Memory B cell (primary cell): ENCODE data around the gene WDR33.

ENCODE experiments used
- ATAC-seq: fragments of 150-1000 bp; cut with Tn5 transposase; 2 replicates; pipeline ENCODE4 v1.10.0; 2021; ENCODE audit warnings: low read depth, mild to moderate bottlenecking, moderate library complexity
- DNase-seq, 2 donors: peaks; one replicate each; pipeline ENCODE4 v3.0.0; 2022; ENCODE audit warnings: low spot score in 2 of 2
- H3K27ac Mint-ChIP-seq: one replicate; pipeline ENCODE4 v1.8.0; 2022; ENCODE audit warnings: mild to moderate bottlenecking, moderate library complexity, mixed read lengths
- H3K27me3 Mint-ChIP-seq: one replicate; pipeline ENCODE4 v1.8.0; 2022; ENCODE audit warnings: mixed read lengths
- H3K36me3 Mint-ChIP-seq: one replicate; pipeline ENCODE4 v1.8.0; 2022; ENCODE audit warnings: mild to moderate bottlenecking, mixed read lengths
- H3K4me1 Mint-ChIP-seq: one replicate; pipeline ENCODE4 v1.8.0; 2022; ENCODE audit warnings: mixed read lengths
- H3K4me3 Mint-ChIP-seq: one replicate; pipeline ENCODE4 v1.8.0; 2022; ENCODE audit warnings: mild to moderate bottlenecking, moderate library complexity, mixed read lengths
- H3K9me3 Mint-ChIP-seq: one replicate; pipeline ENCODE4 v1.8.0; 2022; ENCODE audit warnings: mixed read lengths

WDR33 gene

GRCh38 chr2:127676906-127677305 lies 134.1 kb downstream of the WDR33 start:
- Mint-ChIP-seq H3K36me3 (no peaks in the 10 kb centered on the region), H3K4me1 (peaks cover 19% of the 10 kb centered on the region), H3K27ac (no peak overlapping the region), H3K27me3 (peaks cover 24% of the 10 kb centered on the region), H3K9me3 (no peaks in the 10 kb centered on the region), H3K4me3 (no peak overlapping the region)
- DNase-seq (no peak), ATAC-seq (no peak)

GRCh38 chr2:127675331-127676261 lies 135.4 kb downstream of the WDR33 start, which contains the start of gene LIMS2:
TSS of gene LIMS2 (minus strand) at chr2:127675530. CDS start at chr2:127675024, 506 bp downstream.
- no peaks in the 10 kb centered on the region for H3K36me3 Mint-ChIP-seq
- H3K27me3 Mint-ChIP-seq = peaks cover 28% of the 10 kb centered on the region
- no peak within 1 kb of the TSS for H3K27ac Mint-ChIP-seq
- peak; percentile 17 for ATAC-seq
- H3K4me3 Mint-ChIP-seq = peak within 1 kb of the TSS; percentile 83
- DNase-seq = no peak
- H3K4me1 Mint-ChIP-seq = peaks cover 18% of the 10 kb centered on the region
- H3K9me3 Mint-ChIP-seq = no peaks in the 10 kb centered on the region

GRCh38 chr2:127674241-127675209 lies 136.4 kb downstream of the WDR33 start:
- H3K9me3 Mint-ChIP-seq = no peaks in the 10 kb centered on the region
- no peaks in the 10 kb centered on the region for H3K36me3 Mint-ChIP-seq
- H3K4me1 Mint-ChIP-seq = peaks cover 18% of the 10 kb centered on the region
- H3K27ac Mint-ChIP-seq = no peak overlapping the region
- DNase-seq = peak in 1 of 2 donors; percentile 48
- H3K4me3 Mint-ChIP-seq = peak overlapping the region; percentile 83
- ATAC-seq = peak; percentile 71
- H3K27me3 Mint-ChIP-seq = peaks cover 30% of the 10 kb centered on the region

- H3K9me3 Mint-ChIP-seq = no peaks in the 10 kb centered on the region
- H3K36me3 Mint-ChIP-seq = no peaks in the 10 kb centered on the region
- H3K4me1 Mint-ChIP-seq = peaks cover 17% of the 10 kb centered on the region
- H3K27ac Mint-ChIP-seq = no peak overlapping the region
- H3K4me3 Mint-ChIP-seq = peak overlapping the region; percentile 83
- no peak for ATAC-seq
- H3K27me3 Mint-ChIP-seq = peaks cover 29% of the 10 kb centered on the region
- DNase-seq = no peak
Observed at GRCh38 chr2:127673291-127674069, 137.5 kb downstream of the WDR33 start.

GRCh38 chr2:127672341-127673224 lies 138.4 kb downstream of the WDR33 start:
- Mint-ChIP-seq H3K36me3 (no peaks in the 10 kb centered on the region), H3K9me3 (no peaks in the 10 kb centered on the region), H3K27ac (no peak overlapping the region), H3K27me3 (peaks cover 24% of the 10 kb centered on the region), H3K4me1 (peaks cover 11% of the 10 kb centered on the region), H3K4me3 (no peak overlapping the region)
- DNase-seq = no peak
- ATAC-seq = no peak

- Mint-ChIP-seq H3K9me3 (no peaks in the 10 kb centered on the region), H3K27ac (no peak overlapping the region)
Observed at GRCh38 chr2:127671557-127672302, 139.2 kb downstream of the WDR33 start.

GRCh38 chr2:127670957-127671290 lies 140.0 kb downstream of the WDR33 start:
- Mint-ChIP-seq H3K4me3 (no peak overlapping the region), H3K27me3 (peaks cover 25% of the 10 kb centered on the region), H3K27ac (no peak overlapping the region), H3K9me3 (no peaks in the 10 kb centered on the region), H3K36me3 (no peaks in the 10 kb centered on the region), H3K4me1 (peaks cover 9% of the 10 kb centered on the region)
- no peak for DNase-seq
- no peak for ATAC-seq

More at GRCh38 chr2:127671557-127672302, 139.2 kb downstream of the WDR33 start:
- no peak overlapping the region for H3K4me3 Mint-ChIP-seq
- ATAC-seq (no peak), DNase-seq (no peak)
- peaks cover 11% of the 10 kb centered on the region for H3K4me1 Mint-ChIP-seq
- H3K27me3 Mint-ChIP-seq = peaks cover 27% of the 10 kb centered on the region
- no peaks in the 10 kb centered on the region for H3K36me3 Mint-ChIP-seq

GRCh38 chr2:127670055-127670956 lies 140.7 kb downstream of the WDR33 start:
- ATAC-seq (no peak), DNase-seq (no peak)
- Mint-ChIP-seq H3K36me3 (no peaks in the 10 kb centered on the region), H3K4me1 (peaks cover 6% of the 10 kb centered on the region), H3K4me3 (no peak overlapping the region), H3K9me3 (no peaks in the 10 kb centered on the region), H3K27me3 (peaks cover 29% of the 10 kb centered on the region), H3K27ac (no peak overlapping the region)

- Mint-ChIP-seq H3K27me3 (peaks cover 25% of the 10 kb centered on the region), H3K4me1 (peaks cover 3% of the 10 kb centered on the region), H3K27ac (no peak overlapping the region), H3K9me3 (no peaks in the 10 kb centered on the region), H3K36me3 (no peaks in the 10 kb centered on the region), H3K4me3 (no peak overlapping the region)
- ATAC-seq (no peak), DNase-seq (no peak)
Observed at GRCh38 chr2:127669056-127669455, 141.9 kb downstream of the WDR33 start.

- peaks cover 34% of the 10 kb centered on the region for H3K27me3 Mint-ChIP-seq
- H3K4me3 Mint-ChIP-seq = no peak overlapping the region
- DNase-seq (no peak), ATAC-seq (no peak)
- peaks cover 5% of the 10 kb centered on the region for H3K4me1 Mint-ChIP-seq
- no peaks in the 10 kb centered on the region for H3K9me3 Mint-ChIP-seq
- no peak overlapping the region for H3K27ac Mint-ChIP-seq
- H3K36me3 Mint-ChIP-seq = no peaks in the 10 kb centered on the region
Observed at GRCh38 chr2:127665267-127665893, 145.6 kb downstream of the WDR33 start.

GRCh38 chr2:127664895-127665225 lies 146.1 kb downstream of the WDR33 start:
- no peak for ATAC-seq

More at GRCh38 chr2:127664895-127665225, 146.1 kb downstream of the WDR33 start:
- DNase-seq = no peak
- Mint-ChIP-seq H3K4me3 (no peak overlapping the region), H3K9me3 (no peaks in the 10 kb centered on the region), H3K27me3 (peaks cover 32% of the 10 kb centered on the region), H3K27ac (no peak overlapping the region), H3K36me3 (no peaks in the 10 kb centered on the region), H3K4me1 (peaks cover 6% of the 10 kb centered on the region)
